ENCODE measurements around the gene STIM1.

STIM1 gene

GRCh38 chr11:3841426-3842350, 13.8 kb upstream of the STIM1 start:
- DNase-seq (ENCODE audit: low read depth) = peak; percentile 94

GRCh38 chr11:3843326-3843725, 12.1 kb upstream of the STIM1 start:
- DNase-seq (ENCODE audit: low read depth) = no peak
- H3K4me3 ChIP-seq (ENCODE audit: low read depth, low read length) = no peak overlapping the region
- no peak for TF ChIP-seq CTCF (IDR thresholded peaks at IDR 0.05; ENCODE audit: insufficient read depth, low read depth, low read length, missing control alignments)

More at GRCh38 chr11:3841426-3842350, 13.8 kb upstream of the STIM1 start:
- peak; percentile 80 for TF ChIP-seq CTCF (IDR thresholded peaks at IDR 0.05; ENCODE audit: insufficient read depth, low read depth, low read length, missing control alignments)
- peak overlapping the region; percentile 66 for H3K4me3 ChIP-seq (ENCODE audit: low read depth, low read length)

- TF ChIP-seq CTCF (IDR thresholded peaks at IDR 0.05; ENCODE audit: insufficient read depth, low read depth, low read length, missing control alignments) = no peak
These were observed 10.2 kb upstream of the STIM1 start for GRCh38 chr11:3845246-3845645.

GRCh38 chr11:3845670-3846069, 9.8 kb upstream of the STIM1 start:
- H3K4me3 ChIP-seq (ENCODE audit: low read depth, low read length) = no peak overlapping the region
- DNase-seq (ENCODE audit: low read depth) = no peak
- TF ChIP-seq CTCF (IDR thresholded peaks at IDR 0.05; ENCODE audit: insufficient read depth, low read depth, low read length, missing control alignments) = no peak

More at GRCh38 chr11:3845246-3845645, 10.2 kb upstream of the STIM1 start:
- DNase-seq (ENCODE audit: low read depth) = no peak
- no peak overlapping the region for H3K4me3 ChIP-seq (ENCODE audit: low read depth, low read length)

- DNase-seq (ENCODE audit: low read depth) = peak; percentile 58
- no peak overlapping the region for H3K4me3 ChIP-seq (ENCODE audit: low read depth, low read length)
- peak; percentile 62 for TF ChIP-seq CTCF (IDR thresholded peaks at IDR 0.05; ENCODE audit: insufficient read depth, low read depth, low read length, missing control alignments)
These were observed 6.1 kb upstream of the STIM1 start for GRCh38 chr11:3849297-3849874.

GRCh38 chr11:3853545-3853842, 2.0 kb upstream of the STIM1 start:
- TF ChIP-seq CTCF (IDR thresholded peaks at IDR 0.05; ENCODE audit: insufficient read depth, low read depth, low read length, missing control alignments) = no peak
- peak overlapping the region; percentile 80 for H3K4me3 ChIP-seq (ENCODE audit: low read depth, low read length)
- DNase-seq (ENCODE audit: low read depth) = no peak

All from GM12865 (cell line).